Vagina (tissue), 2 donors: Measurements from ENCODE around the gene NCBP3. TPM values are rescaled to one million over a fixed set of nuclear protein-coding genes. Genes with fewer than 3 reads are reported as not detected.

ENCODE experiments used
- DNase-seq, 2 donors: peaks; one replicate each; pipeline ENCODE4 v3.0.0-alpha.2; 2017; ENCODE audit errors: extremely low spot score in 2 of 2
- H3K27ac ChIP-seq: fragments of 200-600 bp; sonication (generic); one replicate; pipeline ENCODE4 v1.5.1; 2019
- H3K27me3 ChIP-seq: fragments of 200-600 bp; sonication (generic); one replicate; pipeline ENCODE4 v1.5.1; 2019
- H3K36me3 ChIP-seq, 2 donors: fragments of 200-600 bp; sonication (generic); one replicate each; pipeline ENCODE4 v1.5.1; 2017 to 2019
- H3K4me1 ChIP-seq: fragments of 200-600 bp; sonication (generic); one replicate; pipeline ENCODE4 v1.5.1; 2019
- H3K4me3 ChIP-seq, 2 donors: fragments of 200-600 bp; sonication (generic); 1 replicate in 1 of 2; 2 replicates in 1 of 2; pipeline ENCODE4 v1.5.1; 2016 to 2019
- H3K9me3 ChIP-seq: fragments of 200-600 bp; sonication (generic); one replicate; pipeline ENCODE4 v1.5.1; 2019
- CTCF ChIP-seq, 3 experiments: fragments of 450-650 bp in 2 of 3; fragments of 200-600 bp in 1 of 3; sonication (generic) in 1 of 3; IDR thresholded peaks; one replicate each; pipeline ENCODE4 v1.5.1; 2017 to 2019; ENCODE audit warnings: antibody characterized with exemption in 3 of 3, mild to moderate bottlenecking in 2 of 3, moderate library complexity in 2 of 3
- POLR2A ChIP-seq, 2 donors: fragments of 450-650 bp; IDR thresholded peaks; one replicate each; pipeline ENCODE4 v1.6.1; 2017; ENCODE audit warnings: antibody characterized with exemption in 2 of 2, mild to moderate bottlenecking in 2 of 2, moderate library complexity in 2 of 2
- POLR2AphosphoS5 ChIP-seq, 2 donors: sonication (generic); formaldehyde crosslinking; IDR thresholded peaks; one replicate each; pipeline ENCODE4 v1.9.0; 2017; ENCODE audit warnings: antibody characterized with exemption in 2 of 2, mild to moderate bottlenecking in 2 of 2, low read depth in 1 of 2; ENCODE audit not compliant: insufficient read depth in 1 of 2
- intact Hi-C: fragments of 100-400 bp; cut with DNase I; formaldehyde crosslinking; loops from one replicate; pipeline ENCODE4 v1.15.1; 2023
- total RNA-seq: library from RNA; depleted of rRNA; stranded (reverse); fragments of >200 nt; gene quantifications from one replicate; pipeline ENCODE4 v1.2.3, GENCODE V29; 2016

The NCBP3 gene
- total RNA-seq, 1 donor from 2014 or later: 20.6 TPM

- DNase-seq: no peak
- H3K27ac ChIP-seq: no peak overlapping the region
- intact Hi-C loops: no loop called here
These were observed 5.5 kb upstream of the NCBP3 start for GRCh38 chr17:3851461-3852100.

GRCh38 chr17:3848229-3848835 lies 2.3 kb upstream of the NCBP3 start:
- H3K36me3 ChIP-seq: peaks cover 0 to 10% of the 10 kb centered on the region in 2 donors
- TF ChIP-seq POLR2A (IDR thresholded peaks at IDR 0.05) (no peak), CTCF (IDR thresholded peaks at IDR 0.05) (no peak), POLR2AphosphoS5 (IDR thresholded peaks at IDR 0.05; ENCODE audit: insufficient read depth in 1 of 2, low read depth in 1 of 2) (no peak)
- H3K4me3 ChIP-seq: no peak overlapping the region
- H3K9me3 ChIP-seq: no peaks in the 10 kb centered on the region
- peaks cover 21% of the 10 kb centered on the region for H3K4me1 ChIP-seq
- H3K27me3 ChIP-seq: no peaks in the 10 kb centered on the region
- intact Hi-C loops: no loop called here
- H3K27ac ChIP-seq: no peak overlapping the region
- no peak for DNase-seq

More at GRCh38 chr17:3851461-3852100, 5.5 kb upstream of the NCBP3 start:
- no peaks in the 10 kb centered on the region for H3K27me3 ChIP-seq
- TF ChIP-seq POLR2AphosphoS5 (IDR thresholded peaks at IDR 0.05; ENCODE audit: insufficient read depth in 1 of 2, low read depth in 1 of 2): no peak
- TF ChIP-seq CTCF (IDR thresholded peaks at IDR 0.05): no peak
- H3K36me3 ChIP-seq: no peaks in the 10 kb centered on the region
- H3K4me3 ChIP-seq: no peak overlapping the region
- H3K4me1 ChIP-seq: no peaks in the 10 kb centered on the region
- no peaks in the 10 kb centered on the region for H3K9me3 ChIP-seq

- no peak for TF ChIP-seq POLR2AphosphoS5 (IDR thresholded peaks at IDR 0.05; ENCODE audit: insufficient read depth in 1 of 2, low read depth in 1 of 2)
- TF ChIP-seq CTCF (IDR thresholded peaks at IDR 0.05): no peak
- TF ChIP-seq POLR2A (IDR thresholded peaks at IDR 0.05): no peak
- intact Hi-C loops: no loop called here
These were observed 1.2 kb upstream of the NCBP3 start for GRCh38 chr17:3847165-3847670.

GRCh38 chr17:3846437-3847164 lies 555 bp upstream of the NCBP3 start:
- Histone ChIP-seq H3K4me1 (peaks cover 23% of the 10 kb centered on the region), H3K27ac (no peak overlapping the region), H3K36me3 (peaks cover 0 to 24% of the 10 kb centered on the region in 2 donors), H3K4me3 (peak overlapping the region; percentile 89 to 95), H3K27me3 (no peaks in the 10 kb centered on the region), H3K9me3 (no peaks in the 10 kb centered on the region)
- intact Hi-C loops: no loop called here
- no peak for DNase-seq
- no peak for TF ChIP-seq CTCF (IDR thresholded peaks at IDR 0.05)
- no peak for TF ChIP-seq POLR2AphosphoS5 (IDR thresholded peaks at IDR 0.05; ENCODE audit: insufficient read depth in 1 of 2, low read depth in 1 of 2)
- TF ChIP-seq POLR2A (IDR thresholded peaks at IDR 0.05): no peak

More at GRCh38 chr17:3847165-3847670, 1.2 kb upstream of the NCBP3 start:
- Histone ChIP-seq H3K4me3 (no peak overlapping the region), H3K27ac (no peak overlapping the region), H3K27me3 (no peaks in the 10 kb centered on the region), H3K36me3 (peaks cover 0 to 19% of the 10 kb centered on the region in 2 donors), H3K9me3 (no peaks in the 10 kb centered on the region), H3K4me1 (peaks cover 23% of the 10 kb centered on the region)
- no peak for DNase-seq
